Progenitor cell of endocrine pancreas (in vitro differentiated cells): ENCODE measurements around the gene NKG7. TPM values are rescaled to one million over a fixed set of nuclear protein-coding genes. Genes with fewer than 3 reads are reported as not detected.
A peak's percentile ranks its signal among the peaks of the same experiment; 100 is the strongest.

ENCODE experiments used
- DNase-seq: peaks from one replicate; pipeline ENCODE4 v3.0.0; 2021; ENCODE audit warnings: low spot score; ENCODE audit not compliant: unreplicated experiment
- H3K27ac Mint-ChIP-seq: 2 replicates; pipeline ENCODE4 v1.8.0; 2021; ENCODE audit warnings: mild to moderate bottlenecking, moderate library complexity, mixed read lengths
- H3K27me3 Mint-ChIP-seq: 2 replicates; pipeline ENCODE4 v1.8.0; 2021; ENCODE audit warnings: mixed read lengths
- H3K36me3 Mint-ChIP-seq: 2 replicates; pipeline ENCODE4 v1.8.0; 2022; ENCODE audit warnings: mixed read lengths; ENCODE audit not compliant: insufficient read depth
- H3K4me1 Mint-ChIP-seq: 2 replicates; pipeline ENCODE4 v1.8.0; 2021; ENCODE audit warnings: low read depth, mixed read lengths
- H3K4me3 Mint-ChIP-seq: 2 replicates; pipeline ENCODE4 v1.8.0; 2021; ENCODE audit warnings: low read depth, mild to moderate bottlenecking, moderate library complexity, mixed read lengths
- H3K9me3 Mint-ChIP-seq: 2 replicates; pipeline ENCODE4 v1.8.0; 2021; ENCODE audit warnings: low read depth, mixed read lengths
- CTCF ChIP-seq: fragments of 200-600 bp; sonication (generic); IDR thresholded peaks from one replicate; pipeline ENCODE4 v1.5.0; 2021; ENCODE audit warnings: antibody characterized with exemption, mild to moderate bottlenecking; ENCODE audit not compliant: unreplicated experiment
- total RNA-seq: library from RNA; stranded (reverse); gene quantifications from 2 replicates; pipeline ENCODE4 v1.2.1, GENCODE V29; 2021

Gene NKG7
- total RNA-seq, 1 donor from 2014 or later = not detected

GRCh38 chr19:51367565-51368365 is 4.7 kb downstream of the NKG7 start:
- no peaks in the 10 kb centered on the region for H3K36me3 Mint-ChIP-seq
- H3K9me3 Mint-ChIP-seq = no peaks in the 10 kb centered on the region
- no peak for TF ChIP-seq CTCF
- peak overlapping the region; percentile 100 for H3K27ac Mint-ChIP-seq
- H3K4me3 Mint-ChIP-seq = peak overlapping the region; percentile 96
- peaks cover 30% of the 10 kb centered on the region for H3K4me1 Mint-ChIP-seq
- peaks cover 17% of the 10 kb centered on the region for H3K27me3 Mint-ChIP-seq
- peak; percentile 99 for DNase-seq

- H3K27ac Mint-ChIP-seq = peak overlapping the region; percentile 100
- H3K4me1 Mint-ChIP-seq = peaks cover 34% of the 10 kb centered on the region
- H3K9me3 Mint-ChIP-seq = no peaks in the 10 kb centered on the region
- H3K36me3 Mint-ChIP-seq = no peaks in the 10 kb centered on the region
- H3K27me3 Mint-ChIP-seq = peaks cover 14% of the 10 kb centered on the region
- H3K4me3 Mint-ChIP-seq = peak overlapping the region; percentile 96
- peak; percentile 27 for DNase-seq
- TF ChIP-seq CTCF = no peak
Observed at GRCh38 chr19:51367255-51367564, 5.2 kb downstream of the NKG7 start.

- H3K27ac Mint-ChIP-seq = peak overlapping the region; percentile 100
- H3K36me3 Mint-ChIP-seq = no peaks in the 10 kb centered on the region
- peaks cover 14% of the 10 kb centered on the region for H3K27me3 Mint-ChIP-seq
- TF ChIP-seq CTCF = no peak
- peaks cover 38% of the 10 kb centered on the region for H3K4me1 Mint-ChIP-seq
- peak; percentile 92 for DNase-seq
- peak overlapping the region; percentile 96 for H3K4me3 Mint-ChIP-seq
- H3K9me3 Mint-ChIP-seq = no peaks in the 10 kb centered on the region
Observed at GRCh38 chr19:51366389-51367254, 5.8 kb downstream of the NKG7 start.

- no peak for TF ChIP-seq CTCF
- H3K4me3 Mint-ChIP-seq = peak within 1 kb of the TSS; percentile 96
- H3K27me3 Mint-ChIP-seq = peaks cover 9% of the 10 kb centered on the region
- peaks cover 38% of the 10 kb centered on the region for H3K4me1 Mint-ChIP-seq
- peak within 1 kb of the TSS; percentile 100 for H3K27ac Mint-ChIP-seq
- no peaks in the 10 kb centered on the region for H3K36me3 Mint-ChIP-seq
- no peak for DNase-seq
- no peaks in the 10 kb centered on the region for H3K9me3 Mint-ChIP-seq
Observed at GRCh38 chr19:51365965-51366388, 6.5 kb downstream of the NKG7 start, which contains the start of gene ETFB. Gene ETFB, minus strand, starts transcription at chr19:51366388. Its CDS starts 62 bp downstream, at chr19:51366326.

- H3K27ac Mint-ChIP-seq = peak overlapping the region; percentile 98
- peaks cover 3% of the 10 kb centered on the region for H3K27me3 Mint-ChIP-seq
- DNase-seq = no peak
Observed at GRCh38 chr19:51365211-51365964, 7.1 kb downstream of the NKG7 start.

More at GRCh38 chr19:51365211-51365964, 7.1 kb downstream of the NKG7 start:
- H3K36me3 Mint-ChIP-seq = no peaks in the 10 kb centered on the region
- TF ChIP-seq CTCF = no peak
- peaks cover 38% of the 10 kb centered on the region for H3K4me1 Mint-ChIP-seq
- peak overlapping the region; percentile 96 for H3K4me3 Mint-ChIP-seq
- no peaks in the 10 kb centered on the region for H3K9me3 Mint-ChIP-seq
